Measurements from ENCODE around the gene UBXN6. TPM values are rescaled to one million over a fixed set of nuclear protein-coding genes. Genes with fewer than 3 reads are reported as not detected.

The UBXN6 gene
- polyA plus RNA-seq, 3 donors from 2014 or later, result 4.7 to 8.3 (median 6.3) TPM

- no peaks in the 10 kb centered on the region for H3K4me1 Mint-ChIP-seq
- H3K9me3 Mint-ChIP-seq, result no peaks in the 10 kb centered on the region
- no peak overlapping the region for H3K27ac Mint-ChIP-seq
- peaks cover 0 to 6% (median 3%) of the 10 kb centered on the region in 3 donors for H3K36me3 Mint-ChIP-seq
- no peak overlapping the region for H3K4me3 Mint-ChIP-seq
- peaks cover 0 to 4% (median 3%) of the 10 kb centered on the region in 3 donors for H3K27me3 Mint-ChIP-seq (ENCODE audit: low read depth in 3 of 3)
- DNase-seq, result no peak
These were observed 10.8 kb downstream of the UBXN6 start for GRCh38 chr19:4446704-4447200.

DNA sequence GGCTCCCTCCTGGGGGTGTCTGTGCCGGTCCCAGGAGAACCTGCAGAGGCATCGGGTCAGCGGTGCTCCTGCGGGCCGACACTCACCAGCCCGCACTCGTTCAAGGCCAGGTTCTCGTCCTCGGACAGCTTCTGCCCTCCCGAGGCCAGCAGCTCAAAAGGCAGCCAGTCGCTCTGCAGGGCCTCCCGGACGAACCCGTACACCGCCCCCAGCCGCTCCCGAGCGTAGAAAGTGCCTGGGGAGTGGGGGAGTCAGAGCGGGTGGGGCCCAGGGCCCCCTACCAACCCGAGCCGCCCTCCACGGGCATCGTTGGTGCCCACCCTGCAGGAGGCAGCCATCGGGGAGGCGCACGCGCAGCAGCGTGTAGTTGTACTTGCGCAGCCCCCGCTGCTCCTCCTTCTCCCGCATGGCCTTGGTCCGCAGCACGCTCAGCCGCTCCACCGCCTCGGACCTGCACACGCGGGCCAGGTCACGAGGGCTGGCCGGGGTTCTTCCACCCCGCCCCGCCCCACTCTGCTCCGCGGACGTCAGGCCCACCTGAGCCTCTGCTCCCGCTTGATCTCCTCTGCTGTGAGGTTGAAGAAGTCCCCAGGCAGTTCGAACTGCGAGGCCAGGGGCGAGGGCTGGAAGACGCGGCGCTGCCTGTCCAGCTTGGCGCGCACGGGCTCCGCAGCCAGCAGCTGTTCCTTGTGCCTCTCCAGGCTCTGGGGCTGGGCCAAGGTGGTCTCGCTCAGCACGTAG lies 11.5 kb downstream of the UBXN6 start:
- Mint-ChIP-seq H3K9me3 (no peaks in the 10 kb centered on the region), H3K4me3 (no peak overlapping the region), H3K27ac (no peak overlapping the region), H3K4me1 (no peaks in the 10 kb centered on the region), H3K27me3 (ENCODE audit: low read depth in 3 of 3) (peaks cover 0 to 4% (median 3%) of the 10 kb centered on the region in 3 donors), H3K36me3 (peaks cover 0 to 6% (median 3%) of the 10 kb centered on the region in 3 donors)
- no peak for DNase-seq

- H3K27ac Mint-ChIP-seq, result peak overlapping the region in 1 of 6 donors; percentile 3
- H3K4me3 Mint-ChIP-seq, result no peak overlapping the region
These were observed 12.5 kb downstream of the UBXN6 start for GRCh38 chr19:4444765-4445741.

GRCh38 chr19:4443966-4444764 lies 13.4 kb downstream of the UBXN6 start:
- Mint-ChIP-seq H3K9me3 (no peaks in the 10 kb centered on the region), H3K27ac (peak overlapping the region in 2 of 6 donors; percentile 3 to 55), H3K4me1 (no peaks in the 10 kb centered on the region), H3K27me3 (ENCODE audit: low read depth in 3 of 3) (peaks cover 0 to 4% (median 0%) of the 10 kb centered on the region in 3 donors), H3K36me3 (peaks cover 0 to 3% (median 0%) of the 10 kb centered on the region in 3 donors), H3K4me3 (no peak overlapping the region)
- no peak for DNase-seq

More at GRCh38 chr19:4444765-4445741, 12.5 kb downstream of the UBXN6 start:
- peaks cover 0 to 6% (median 3%) of the 10 kb centered on the region in 3 donors for H3K36me3 Mint-ChIP-seq
- peaks cover 0 to 4% (median 0%) of the 10 kb centered on the region in 3 donors for H3K27me3 Mint-ChIP-seq (ENCODE audit: low read depth in 3 of 3)
- no peaks in the 10 kb centered on the region for H3K9me3 Mint-ChIP-seq
- no peaks in the 10 kb centered on the region for H3K4me1 Mint-ChIP-seq
- no peak for DNase-seq

- H3K4me3 Mint-ChIP-seq, result no peak overlapping the region
- H3K36me3 Mint-ChIP-seq, result no peaks in the 10 kb centered on the region
- no peak for DNase-seq
- H3K27me3 Mint-ChIP-seq (ENCODE audit: low read depth in 3 of 3), result peaks cover 0 to 4% (median 0%) of the 10 kb centered on the region in 3 donors
- no peaks in the 10 kb centered on the region for H3K4me1 Mint-ChIP-seq
- H3K27ac Mint-ChIP-seq, result no peak overlapping the region
- H3K9me3 Mint-ChIP-seq, result no peaks in the 10 kb centered on the region
These were observed 14.4 kb downstream of the UBXN6 start for GRCh38 chr19:4443188-4443587.

GRCh38 chr19:4442819-4443146 lies 14.8 kb downstream of the UBXN6 start:
- H3K27ac Mint-ChIP-seq, result no peak overlapping the region

DNA sequence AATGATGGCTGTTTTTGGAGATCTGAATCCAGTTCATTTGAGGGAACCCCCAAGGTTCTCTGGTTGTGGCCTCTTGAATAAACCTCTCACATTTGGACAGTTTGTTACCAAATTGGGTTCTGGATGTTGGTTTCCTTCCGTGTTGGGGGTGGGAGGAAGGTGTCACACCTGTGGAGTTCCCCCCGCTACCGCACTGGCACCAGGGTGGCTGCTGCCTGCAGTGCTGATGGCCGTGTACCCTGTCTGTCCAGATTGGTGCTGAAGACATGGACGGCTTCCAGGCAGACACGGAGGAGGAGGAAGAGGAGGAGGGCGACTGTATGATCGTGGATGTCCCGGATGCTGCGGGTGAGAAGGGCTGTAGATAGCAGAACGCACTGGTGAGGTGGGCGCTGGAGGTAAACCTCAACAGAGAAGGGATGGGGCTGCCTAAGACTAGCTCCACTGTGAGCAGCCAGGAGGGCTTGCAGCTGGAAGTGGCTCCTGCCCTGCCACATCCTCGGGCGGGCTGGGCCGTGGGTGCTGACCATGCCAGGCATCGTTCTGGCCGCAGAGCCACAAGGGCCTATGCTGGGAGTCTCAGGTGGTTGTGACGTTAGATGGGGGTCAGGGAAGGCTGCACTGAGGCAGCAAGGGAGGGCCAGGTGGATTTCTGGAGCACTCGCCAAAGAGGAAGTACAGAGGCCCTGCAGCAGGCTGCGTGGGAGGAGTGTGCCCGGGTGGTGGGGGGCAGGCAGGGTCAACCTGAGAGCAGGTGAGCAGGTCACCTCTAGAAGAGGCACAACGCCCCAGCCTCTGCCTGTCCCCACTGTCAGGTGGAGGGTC lies 15.4 kb downstream of the UBXN6 start:
- no peaks in the 10 kb centered on the region for H3K4me1 Mint-ChIP-seq
- H3K4me3 Mint-ChIP-seq, result peak overlapping the region in 3 of 5 donors; percentile 13 to 48 (median 35)

More at GRCh38 chr19:4442819-4443146, 14.8 kb downstream of the UBXN6 start:
- no peaks in the 10 kb centered on the region for H3K36me3 Mint-ChIP-seq
- no peak overlapping the region for H3K4me3 Mint-ChIP-seq
- H3K27me3 Mint-ChIP-seq (ENCODE audit: low read depth in 3 of 3), result peaks cover 0 to 4% (median 0%) of the 10 kb centered on the region in 3 donors
- no peaks in the 10 kb centered on the region for H3K4me1 Mint-ChIP-seq
- H3K9me3 Mint-ChIP-seq, result no peaks in the 10 kb centered on the region
- no peak for DNase-seq

GRCh38 chr19:4439243-4439642 lies 18.4 kb downstream of the UBXN6 start:
- H3K9me3 Mint-ChIP-seq, result no peaks in the 10 kb centered on the region
- H3K27me3 Mint-ChIP-seq (ENCODE audit: low read depth in 3 of 3), result peaks cover 0 to 1% (median 0%) of the 10 kb centered on the region in 3 donors
- peaks cover 0 to 6% (median 4%) of the 10 kb centered on the region in 3 donors for H3K36me3 Mint-ChIP-seq
- no peaks in the 10 kb centered on the region for H3K4me1 Mint-ChIP-seq
- H3K27ac Mint-ChIP-seq, result peak overlapping the region in 1 of 6 donors; percentile 77
- DNase-seq, result no peak
- no peak overlapping the region for H3K4me3 Mint-ChIP-seq

More for the DNA sequence above, 15.4 kb downstream of the UBXN6 start:
- no peaks in the 10 kb centered on the region for H3K36me3 Mint-ChIP-seq
- H3K27ac Mint-ChIP-seq, result peak overlapping the region in 4 of 6 donors; percentile 21 to 76 (median 72)
- no peaks in the 10 kb centered on the region for H3K9me3 Mint-ChIP-seq
- H3K27me3 Mint-ChIP-seq (ENCODE audit: low read depth in 3 of 3), result peaks cover 0 to 4% (median 0%) of the 10 kb centered on the region in 3 donors
- DNase-seq, result no peak

DNA sequence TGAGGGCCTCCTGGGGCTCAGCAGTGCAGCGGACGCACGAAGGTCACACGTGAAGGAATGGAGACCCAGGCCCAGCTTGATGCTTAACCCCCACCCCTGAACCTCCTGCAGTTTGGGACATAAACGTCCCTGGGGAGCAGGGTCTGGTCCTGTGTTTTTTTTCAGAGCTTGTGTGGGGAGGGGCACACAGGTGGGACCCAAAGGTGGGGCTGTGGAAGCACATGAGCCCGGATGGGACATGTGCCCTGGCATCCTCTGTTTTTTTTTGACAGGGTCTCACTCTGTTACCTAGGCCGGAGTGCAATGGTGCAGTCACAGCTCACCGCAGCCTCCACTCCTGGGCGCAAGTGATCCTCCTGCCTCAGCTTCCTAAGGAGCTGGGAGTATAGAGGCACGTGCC lies 20.5 kb downstream of the UBXN6 start:
- no peaks in the 10 kb centered on the region for H3K9me3 Mint-ChIP-seq
- H3K27me3 Mint-ChIP-seq (ENCODE audit: low read depth in 3 of 3), result peaks cover 0 to 1% (median 0%) of the 10 kb centered on the region in 3 donors
- H3K4me1 Mint-ChIP-seq, result no peaks in the 10 kb centered on the region
- no peak overlapping the region for H3K27ac Mint-ChIP-seq
- peaks cover 0 to 6% (median 4%) of the 10 kb centered on the region in 3 donors for H3K36me3 Mint-ChIP-seq
- no peak for DNase-seq
- no peak overlapping the region for H3K4me3 Mint-ChIP-seq

- peaks cover 0 to 1% (median 0%) of the 10 kb centered on the region in 3 donors for H3K27me3 Mint-ChIP-seq (ENCODE audit: low read depth in 3 of 3)
- H3K4me1 Mint-ChIP-seq, result no peaks in the 10 kb centered on the region
- no peak overlapping the region for H3K4me3 Mint-ChIP-seq
- H3K36me3 Mint-ChIP-seq, result peaks cover 0 to 8% (median 4%) of the 10 kb centered on the region in 3 donors
- no peaks in the 10 kb centered on the region for H3K9me3 Mint-ChIP-seq
- no peak overlapping the region for H3K27ac Mint-ChIP-seq
- no peak for DNase-seq
These were observed 21.4 kb downstream of the UBXN6 start for GRCh38 chr19:4436231-4436630.

DNA sequence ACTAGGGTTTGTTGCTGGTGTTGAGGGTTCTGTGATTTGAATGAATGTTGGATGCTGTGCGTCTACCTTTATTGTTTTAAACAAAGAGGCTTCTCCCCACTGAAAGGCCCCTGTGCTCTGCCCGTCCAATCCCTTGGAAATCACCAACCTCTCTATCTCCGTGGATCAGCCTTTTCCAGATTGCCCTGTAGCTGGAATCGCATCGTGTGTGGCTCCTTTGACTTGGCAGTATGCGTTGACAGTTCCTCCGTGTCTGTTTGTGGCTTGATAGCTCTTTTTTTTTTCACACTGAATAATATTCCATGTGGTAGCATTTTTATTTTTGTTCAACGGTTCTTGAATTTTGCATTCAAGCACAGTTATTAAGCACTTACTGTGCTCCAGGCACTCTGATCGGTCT lies 23.2 kb downstream of the UBXN6 start:
- Mint-ChIP-seq H3K9me3 (no peaks in the 10 kb centered on the region), H3K27me3 (ENCODE audit: low read depth in 3 of 3) (peaks cover 0 to 2% (median 1%) of the 10 kb centered on the region in 3 donors), H3K27ac (no peak overlapping the region), H3K4me1 (no peaks in the 10 kb centered on the region), H3K4me3 (no peak overlapping the region), H3K36me3 (peaks cover 4 to 15% (median 4%) of the 10 kb centered on the region in 3 donors)
- DNase-seq, result no peak

GRCh38 chr19:4432918-4433506 lies 24.6 kb downstream of the UBXN6 start:
- H3K4me1 Mint-ChIP-seq, result no peaks in the 10 kb centered on the region
- no peak overlapping the region for H3K4me3 Mint-ChIP-seq

More at GRCh38 chr19:4432918-4433506, 24.6 kb downstream of the UBXN6 start:
- peaks cover 4 to 19% (median 8%) of the 10 kb centered on the region in 3 donors for H3K36me3 Mint-ChIP-seq
- H3K9me3 Mint-ChIP-seq, result no peaks in the 10 kb centered on the region
- no peak for DNase-seq
- peaks cover 0 to 2% (median 1%) of the 10 kb centered on the region in 3 donors for H3K27me3 Mint-ChIP-seq (ENCODE audit: low read depth in 3 of 3)
- H3K27ac Mint-ChIP-seq, result no peak overlapping the region
